AG04449 (cell line): Measurements from ENCODE around the gene MGAT1.

Experiments
- CTCF ChIA-PET: fragments of 350-600 bp; formaldehyde crosslinking; extraction: SDS; loops from one replicate; lab custom pipeline; 2021; ENCODE audit warnings: antibody characterized with exemption; lab: Yijun Ruan, JAX
- POLR2A ChIA-PET: fragments of 400-600, 350-600 bp; formaldehyde crosslinking; extraction: SDS; loops from one replicate; lab custom pipeline; 2020; ENCODE audit warnings: antibody characterized with exemption, inconsistent platforms; lab: Yijun Ruan, JAX
- DNase-seq: peaks from one replicate; pipeline ENCODE4 v3.0.0-alpha.2; 2010; ENCODE audit warnings: low read depth, low spot score
- H3K4me3 ChIP-seq: 2 replicates; pipeline ENCODE4 v1.5.1; 2011; ENCODE audit warnings: low read depth, mild to moderate bottlenecking, control low read depth, low read length
- CTCF ChIP-seq: IDR thresholded peaks from one replicate; pipeline ENCODE4 v1.5.1; 2011; ENCODE audit warnings: mild to moderate bottlenecking, moderate library complexity, low read length, control low read depth, inconsistent platforms; ENCODE audit not compliant: insufficient read depth; ENCODE audit errors: missing control alignments

Gene MGAT1

GRCh38 chr5:180802325-180803180 lies at the start of gene MGAT1:
Gene MGAT1, minus strand, starts transcription at chr5:180802806. Its CDS starts 9,835 bp downstream, at chr5:180792971.
- CTCF ChIA-PET = interaction anchor here (1.7 to 6.5 kb wide), 2 partner anchors 16 to 67 kb away, joined by 6 to 66 read pairs; no protein-coding TSS in a partner anchor
- POLR2A ChIA-PET = interaction anchor here (0.9 to 1.6 kb wide), 3 partner anchors 8 to 459 kb away, joined by 3 to 15 read pairs (median 7); no protein-coding TSS in a partner anchor
- TF ChIP-seq CTCF = no peak
- peak within 1 kb of the TSS; percentile 97 for H3K4me3 ChIP-seq
- DNase-seq = no peak

- TF ChIP-seq CTCF = no peak
- no peak overlapping the region for H3K4me3 ChIP-seq
- ChIA-PET CTCF (interaction anchor here (1.0 to 2.3 kb wide), 3 partner anchors 9 to 66 kb away, joined by 4 to 5 read pairs (median 4); no protein-coding TSS in a partner anchor), POLR2A (no interaction called here)
- no peak for DNase-seq
Observed at GRCh38 chr5:180850434-180851078, 48.0 kb upstream of the MGAT1 start.

GRCh38 chr5:180849827-180850226 lies 47.2 kb upstream of the MGAT1 start:
- no peak overlapping the region for H3K4me3 ChIP-seq
- ChIA-PET POLR2A (no interaction called here), CTCF (interaction anchor here (1.6 to 2.3 kb wide), 2 partner anchors 10 to 65 kb away, joined by 4 to 5 read pairs; no protein-coding TSS in a partner anchor)
- no peak for DNase-seq
- no peak for TF ChIP-seq CTCF

- ChIA-PET CTCF (no interaction called here), POLR2A (no interaction called here)
- DNase-seq = no peak
- TF ChIP-seq CTCF = no peak
- H3K4me3 ChIP-seq = no peak overlapping the region
Observed at GRCh38 chr5:180848878-180849277, 46.3 kb upstream of the MGAT1 start.

GRCh38 chr5:180848265-180848664 lies 45.7 kb upstream of the MGAT1 start:
- H3K4me3 ChIP-seq = no peak overlapping the region
- ChIA-PET CTCF (no interaction called here), POLR2A (no interaction called here)
- DNase-seq = no peak
- TF ChIP-seq CTCF = no peak

- ChIA-PET CTCF (no interaction called here), POLR2A (no interaction called here)
- no peak for DNase-seq
- no peak overlapping the region for H3K4me3 ChIP-seq
- no peak for TF ChIP-seq CTCF
Observed at GRCh38 chr5:180847026-180847425, 44.4 kb upstream of the MGAT1 start.
